GM18868 (cell line): Measurements from ENCODE around the gene DLX3.

ENCODE experiments used
- ATAC-seq: cut with Tn5 transposase; IDR thresholded peaks from one replicate; pipeline ENCODE4 v1.9.1; 2021; ENCODE audit warnings: mild to moderate bottlenecking, moderate library complexity; ENCODE audit not compliant: unreplicated experiment

Gene DLX3

GRCh38 chr17:49992933-49993422 is 2.0 kb downstream of the DLX3 start:
- ATAC-seq: no peak

- ATAC-seq: no peak
These were observed 2.7 kb downstream of the DLX3 start for GRCh38 chr17:49992191-49992932.

- ATAC-seq: no peak
These were observed 3.6 kb downstream of the DLX3 start for GRCh38 chr17:49991409-49991808.

GRCh38 chr17:49990921-49991320 is 4.1 kb downstream of the DLX3 start:
- no peak for ATAC-seq

GRCh38 chr17:49990331-49990730 is 4.7 kb downstream of the DLX3 start:
- no peak for ATAC-seq

GRCh38 chr17:49989518-49989880 is 5.5 kb downstream of the DLX3 start:
- ATAC-seq: no peak

- no peak for ATAC-seq
These were observed 7.2 kb downstream of the DLX3 start for GRCh38 chr17:49987681-49988441.

GRCh38 chr17:49987290-49987585 is 7.8 kb downstream of the DLX3 start:
- ATAC-seq: no peak

- no peak for ATAC-seq
These were observed 8.4 kb downstream of the DLX3 start for GRCh38 chr17:49986396-49987289.

GRCh38 chr17:49985310-49985990 is 9.6 kb downstream of the DLX3 start:
- ATAC-seq: no peak

- no peak for ATAC-seq
These were observed 10.2 kb downstream of the DLX3 start for GRCh38 chr17:49984776-49985175.

GRCh38 chr17:49984283-49984682 is 10.7 kb downstream of the DLX3 start:
- no peak for ATAC-seq

- ATAC-seq: no peak
These were observed 14.3 kb downstream of the DLX3 start for GRCh38 chr17:49980703-49981197.

- no peak for ATAC-seq
These were observed 15.1 kb downstream of the DLX3 start for GRCh38 chr17:49979748-49980479.

GRCh38 chr17:49978501-49978900 is 16.5 kb downstream of the DLX3 start:
- ATAC-seq: no peak

GRCh38 chr17:49977463-49978389 is 17.3 kb downstream of the DLX3 start:
- no peak for ATAC-seq

- no peak for ATAC-seq
These were observed 18.2 kb downstream of the DLX3 start for GRCh38 chr17:49976828-49977202.

GRCh38 chr17:49976163-49976827 is 18.7 kb downstream of the DLX3 start:
- no peak for ATAC-seq
